K562 (cell line): ENCODE data around the gene ATL1. TPM values are rescaled to one million over a fixed set of nuclear protein-coding genes. Genes with fewer than 3 reads are reported as not detected.

ENCODE experiments used
- ATAC-seq: fragments of 200-7000 bp; cut with Tn5 transposase; 3 replicates; pipeline ENCODE4 v1.9.1; 2020; ENCODE audit warnings: moderate library complexity
- BruUV-seq: library from RNA; stranded (reverse); fragments of 400-500 nt; replicated peaks from 2 replicates; lab custom pipeline; 2021; lab: Mats Ljungman, UMichigan
- CTCF ChIA-PET: fragments of 300-600 bp; formaldehyde crosslinking; extraction: SDS; loops from one replicate; lab custom pipeline; 2021; ENCODE audit warnings: low intra/inter-chr PET ratio; lab: Yijun Ruan, JAX
- POLR2A ChIA-PET: fragments of 300-600, 350-650 bp; sonication (Branson Sonifier 250); formaldehyde crosslinking; extraction: SDS; loops from one replicate; lab custom pipeline; 2021; ENCODE audit warnings: antibody characterized with exemption, inconsistent platforms; lab: Yijun Ruan, JAX
- DNase-seq, 4 experiments: peaks; one replicate each; pipeline versions ENCODE4 v3.0.0 to v3.0.0-alpha.2; 2011 to 2018; ENCODE audit warnings: low spot score in 3 of 4, mixed read lengths in 3 of 4; ENCODE audit errors: extremely low read depth in 1 of 4
- FAIRE-seq: peaks from 2 replicates; lab custom pipeline; 2011; peaks lifted over from hg19 to GRCh38; lab: Jason Lieb, UNC
- H2AFZ ChIP-seq: 2 replicates; pipeline ENCODE4 v1.6.0; 2011; ENCODE audit warnings: low read depth, low read length, control low read depth, inconsistent platforms
- H3K27ac ChIP-seq: fragments of 200-600 bp; 3 replicates; pipeline ENCODE4 v1.8.0; 2011; ENCODE audit warnings: low read depth, mild to moderate bottlenecking, control low read depth, inconsistent platforms, low read length, moderate library complexity, mixed read lengths; ENCODE audit errors: extremely low read depth
- H3K27me3 ChIP-seq, 2 experiments: fragments of 300-600 bp in 1 of 2; 2 replicates in 1 of 2; 3 replicates in 1 of 2; pipeline versions ENCODE4 v1.6.0 to v1.8.0; 2011; ENCODE audit warnings: inconsistent platforms in 2 of 2, low read length in 2 of 2, mild to moderate bottlenecking in 1 of 2, mixed read lengths in 1 of 2, moderate library complexity in 1 of 2; ENCODE audit not compliant: control insufficient read depth in 2 of 2, insufficient read depth in 2 of 2
- H3K36me3 ChIP-seq: fragments of 300-600 bp; 3 replicates; pipeline ENCODE4 v1.8.0; 2011; ENCODE audit warnings: mild to moderate bottlenecking, low read length, inconsistent platforms; ENCODE audit not compliant: control insufficient read depth, insufficient read depth
- H3K4me1 ChIP-seq, 2 experiments: fragments of 200-600 bp in 1 of 2; replicated peaks in 1 of 2; 2 replicates in 1 of 2; 3 replicates in 1 of 2; pipeline versions ENCODE4 v1.5.1 to v1.8.0; 2011; ENCODE audit warnings: inconsistent platforms in 2 of 2, low read length in 2 of 2, mild to moderate bottlenecking in 1 of 2, mixed read lengths in 1 of 2, moderate library complexity in 1 of 2; ENCODE audit not compliant: control insufficient read depth in 2 of 2, insufficient read depth in 2 of 2
- H3K4me2 ChIP-seq: 2 replicates; pipeline ENCODE4 v1.6.1; 2011; ENCODE audit warnings: low read length, control low read depth, inconsistent platforms, mixed read lengths; ENCODE audit not compliant: insufficient read depth
- H3K4me3 ChIP-seq: fragments of 200-600 bp; sonication (generic), shearing (Covaris generic); 2 replicates; pipeline ENCODE4 v1.5.1; 2016; ENCODE audit warnings: control low read depth, inconsistent platforms
- H3K79me2 ChIP-seq: fragments of 200-600 bp; 3 replicates; pipeline ENCODE4 v1.8.0; 2011; ENCODE audit warnings: low read length, inconsistent platforms; ENCODE audit not compliant: control insufficient read depth, insufficient read depth
- H3K9ac ChIP-seq, 2 experiments: 2 replicates each; pipeline versions ENCODE4 v1.6.0 to v1.6.1; 2011; ENCODE audit warnings: low read depth in 2 of 2, low read length in 2 of 2, control low read depth in 1 of 2, inconsistent platforms in 1 of 2, mild to moderate bottlenecking in 1 of 2, mixed read lengths in 1 of 2; ENCODE audit not compliant: insufficient read depth in 1 of 2
- H3K9me1 ChIP-seq: one replicate; pipeline ENCODE4 v1.6.0; 2011; ENCODE audit warnings: inconsistent platforms, mild to moderate bottlenecking, low read length, moderate library complexity; ENCODE audit not compliant: control insufficient read depth, insufficient read depth
- H3K9me3 ChIP-seq: replicated peaks from 2 replicates; pipeline ENCODE4 v1.5.1; 2011; ENCODE audit warnings: low read depth, low read length, inconsistent platforms; ENCODE audit not compliant: control insufficient read depth, insufficient read depth
- H4K20me1 ChIP-seq: replicated peaks from 2 replicates; pipeline ENCODE4 v1.6.1; 2011; ENCODE audit warnings: low read length, inconsistent platforms, mixed read lengths; ENCODE audit not compliant: control insufficient read depth, insufficient read depth
- GTF2F1 ChIP-seq: IDR thresholded peaks from 2 replicates; pipeline ENCODE4 v1.6.1; 2011; ENCODE audit warnings: low read depth, low read length, improper control_type of control experiment
- IFI16 ChIP-seq: fragments of 250-450 bp; sonication (Bioruptor Pico); IDR thresholded peaks from 2 replicates; pipeline ENCODE4 v2.1.2; 2022; ENCODE audit warnings: mild to moderate bottlenecking, inconsistent platforms
- MAFF ChIP-seq: IDR thresholded peaks from 2 replicates; pipeline ENCODE4 v1.6.1; 2012; ENCODE audit warnings: low read length, improper control_type of control experiment
- NCOA1 ChIP-seq: fragments of 450-650 bp; IDR thresholded peaks from 2 replicates; pipeline ENCODE4 v1.6.1; 2016; ENCODE audit warnings: low read depth
- NCOA2 ChIP-seq, 2 experiments: fragments of 450-650 bp; IDR thresholded peaks; 2 replicates each; pipeline ENCODE4 v1.6.1; 2018; ENCODE audit warnings: mild to moderate bottlenecking in 2 of 2, moderate library complexity in 1 of 2; ENCODE audit not compliant: partially characterized antibody in 2 of 2
- PCBP1 ChIP-seq: fragments of 200-400 bp; formaldehyde crosslinking; IDR thresholded peaks from 2 replicates; pipeline ENCODE4 v1.6.1; 2018; ENCODE audit warnings: mild to moderate bottlenecking, low read depth, low read length; ENCODE audit not compliant: poor library complexity, severe bottlenecking
- POLR2G ChIP-seq: fragments of 200-400 bp; formaldehyde crosslinking; IDR thresholded peaks from 2 replicates; pipeline ENCODE4 v1.6.1; 2017; ENCODE audit warnings: low read depth, mild to moderate bottlenecking, antibody characterized with exemption, low read length, moderate library complexity
- SFPQ ChIP-seq: fragments of 200-400 bp; formaldehyde crosslinking; IDR thresholded peaks from 2 replicates; pipeline ENCODE4 v1.6.1; 2017; ENCODE audit warnings: mild to moderate bottlenecking, low read depth, low read length, moderate library complexity
- SMAD4 ChIP-seq: fragments of 250-450 bp; sonication (Bioruptor Pico); conservative IDR thresholded peaks from 2 replicates; pipeline ENCODE4 v1.8.0; 2021; ENCODE audit warnings: inconsistent platforms, mild to moderate bottlenecking, moderate library complexity
- SMARCE1 ChIP-seq: fragments of 450-650 bp; IDR thresholded peaks from 2 replicates; pipeline ENCODE4 v1.7.1; 2016; ENCODE audit warnings: mild to moderate bottlenecking
- TAF9B ChIP-seq: fragments of 450-650 bp; IDR thresholded peaks from 2 replicates; pipeline ENCODE4 v1.6.1; 2018; ENCODE audit warnings: mild to moderate bottlenecking; ENCODE audit not compliant: partially characterized antibody
- TBP ChIP-seq: optimal IDR thresholded peaks from 2 replicates; pipeline ENCODE3; 2011; ENCODE audit warnings: low read depth, low read length, improper control_type of control experiment
- ZMIZ1 ChIP-seq, 2 experiments: fragments of 150-350 bp in 1 of 2; IDR thresholded peaks; 2 replicates each; pipeline ENCODE4 v1.6.1; 2012 to 2016; ENCODE audit warnings: low read depth in 2 of 2, low read length in 2 of 2, mild to moderate bottlenecking in 1 of 2, moderate library complexity in 1 of 2
- ZNF239 ChIP-seq: fragments of 250-450 bp; sonication (Bioruptor Pico); IDR thresholded peaks from 2 replicates; pipeline ENCODE4 v1.4.0; 2020; ENCODE audit warnings: mild to moderate bottlenecking
- WGBS: fragments of 100-300 bp; shearing (Covaris generic); methylation state at CpG from one replicate; pipeline ENCODE4 v1.1.6; 2016; ENCODE audit warnings: low coverage, mixed read lengths; ENCODE audit not compliant: insufficient coverage; ENCODE audit errors: missing lambda C conversion rate; 5-methylcytosine and 5-hydroxymethylcytosine counted together
- in situ Hi-C: fragments of 300-500 bp; cut with MboI; formaldehyde crosslinking; loops from 4 replicates; pipeline ENCODE4 v1.15.0; 2018; ENCODE audit warnings: inconsistent platforms, mixed read lengths
- intact Hi-C: fragments of 100-400 bp; cut with micrococcal nuclease; formaldehyde crosslinking; loops from 2 replicates; pipeline ENCODE4 v1.14.2; 2022
- polyA plus RNA-seq, 8 experiments: library from polyadenylated mRNA; depleted of rRNA in 4 of 8; stranded (reverse) in 5 of 8; unstranded in 3 of 8; fragments of >200 nt; fragmentation: Nextera tagmentation in 2 of 8; fragmentation: Illumina TruSeq in 1 of 8; extraction: Ambion mirVana in 2 of 8; extraction: Trizol in 1 of 8; gene quantifications; 2 replicates each; pipeline versions ENCODE4 v1.2.1 to v1.2.3, GENCODE V29; 2011 to 2014; ENCODE audit warnings: inconsistent platforms in 1 of 8, missing spikeins in 1 of 8
- total RNA-seq, 7 experiments: library from RNA; depleted of rRNA in 6 of 7; stranded (reverse); fragments of >200 nt in 6 of 7; fragmentation: Illumina TruSeq in 2 of 7; extraction: Trizol in 2 of 7; gene quantifications; 2 replicates each; pipeline versions ENCODE4 v1.2.1 to v1.2.3, GENCODE V29; 2011 to 2021; ENCODE audit warnings: low replicate concordance in 1 of 7

ATL1 gene
- total and polyA plus RNA-seq, 9 of the 15 experiments (the other 6 are each of a cell fraction or from before 2014, with no cell fraction given), result 0.04 to 0.16 (median 0.07) TPM; not detected in 4

GRCh38 chr14:50607761-50608160 is 47.8 kb downstream of the ATL1 start:
- POLR2A ChIA-PET, result no interaction called here

More at GRCh38 chr14:50607761-50608160, 47.8 kb downstream of the ATL1 start:
- TF ChIP-seq ZNF239 (CRISPR knock-in tag), result no peak
- no peak for TF ChIP-seq TAF9B
- no peak for TF ChIP-seq GTF2F1
- no peak for TF ChIP-seq SMARCE1
- no peak for TF ChIP-seq POLR2G
- no peak for TF ChIP-seq NCOA1
- TF ChIP-seq SMAD4 (CRISPR knock-in tag), result no peak
- TF ChIP-seq SFPQ, result no peak
- no peak for TF ChIP-seq PCBP1
- no peak for TF ChIP-seq IFI16 (CRISPR knock-in tag)
- TF ChIP-seq NCOA2 (IDR thresholded peaks at IDR 0.05; ENCODE audit: partially characterized antibody in 2 of 2), result no peak
- no peak for TF ChIP-seq TBP
- TF ChIP-seq MAFF, result no peak
- TF ChIP-seq ZMIZ1 (IDR thresholded peaks at IDR 0.05; ENCODE audit: low read depth in 2 of 2, low read length in 2 of 2), result no peak
- no peaks in the 10 kb centered on the region for H4K20me1 ChIP-seq
- no peaks in the 10 kb centered on the region for H3K79me2 ChIP-seq
- no peaks in the 10 kb centered on the region for H3K36me3 ChIP-seq
- in situ Hi-C loops (no loop called here), intact Hi-C loops (loop anchor here (10.0 kb wide), 1 partner anchor 257 kb away; no protein-coding TSS in a partner anchor)
- no peak overlapping the region for H3K9ac ChIP-seq
- no peaks in the 10 kb centered on the region; a peak in 1 of 5 replicates for H3K27me3 ChIP-seq
- no peaks in the 10 kb centered on the region for H3K9me1 ChIP-seq
- no peak overlapping the region for H2AFZ ChIP-seq
- no peak for ATAC-seq
- DNase-seq, result no peak
- no TSS peak for BruUV-seq
- CTCF ChIA-PET, result interaction anchor here (0.6 kb wide), 1 partner anchor 134 kb away, joined by 4 read pairs; no protein-coding TSS in a partner anchor
- no peak overlapping the region for H3K27ac ChIP-seq
- no peak for FAIRE-seq
- no peak overlapping the region for H3K4me3 ChIP-seq
- H3K4me1 ChIP-seq, result no peaks in the 10 kb centered on the region
- WGBS, result 0% methylated on average over 1 of the region's 1 CpG
- H3K4me2 ChIP-seq, result no peak overlapping the region
- H3K9me3 ChIP-seq, result no peaks in the 10 kb centered on the region
